HCT116 (cell line): ENCODE results near the gene THOC6.

Source experiments
- TCF7L2 ChIP-seq: IDR thresholded peaks from 2 replicates; pipeline ENCODE4 v1.7.0; 2011; ENCODE audit warnings: borderline replicate concordance, inconsistent platforms; ENCODE audit not compliant: insufficient read depth, insufficient read length; ENCODE audit errors: extremely low read depth
- YY1 ChIP-seq: IDR thresholded peaks from 2 replicates; pipeline ENCODE4 v1.6.1; 2011; ENCODE audit warnings: low read length, low read depth, moderate library complexity, mild to moderate bottlenecking; ENCODE audit not compliant: insufficient replicate concordance; ENCODE audit errors: extremely low read depth
- TF ChIP-seq, protein P1 (sequence below), 3 experiments: fragments of 200-600 bp in 1 of 3; sonication (generic) in 1 of 3; IDR thresholded peaks in 2 of 3; conservative IDR thresholded peaks in 1 of 3; 2 replicates each; pipeline ENCODE4 v1.5.1; 2012 to 2017; ENCODE audit warnings: low read depth in 2 of 3, low read length in 2 of 3, antibody characterized with exemption in 1 of 3, borderline replicate concordance in 1 of 3, control low read depth in 1 of 3, mild to moderate bottlenecking in 1 of 3, mixed read lengths in 1 of 3, mixed run types in 1 of 3, moderate library complexity in 1 of 3; ENCODE audit not compliant: insufficient read depth in 1 of 3

DNA sequence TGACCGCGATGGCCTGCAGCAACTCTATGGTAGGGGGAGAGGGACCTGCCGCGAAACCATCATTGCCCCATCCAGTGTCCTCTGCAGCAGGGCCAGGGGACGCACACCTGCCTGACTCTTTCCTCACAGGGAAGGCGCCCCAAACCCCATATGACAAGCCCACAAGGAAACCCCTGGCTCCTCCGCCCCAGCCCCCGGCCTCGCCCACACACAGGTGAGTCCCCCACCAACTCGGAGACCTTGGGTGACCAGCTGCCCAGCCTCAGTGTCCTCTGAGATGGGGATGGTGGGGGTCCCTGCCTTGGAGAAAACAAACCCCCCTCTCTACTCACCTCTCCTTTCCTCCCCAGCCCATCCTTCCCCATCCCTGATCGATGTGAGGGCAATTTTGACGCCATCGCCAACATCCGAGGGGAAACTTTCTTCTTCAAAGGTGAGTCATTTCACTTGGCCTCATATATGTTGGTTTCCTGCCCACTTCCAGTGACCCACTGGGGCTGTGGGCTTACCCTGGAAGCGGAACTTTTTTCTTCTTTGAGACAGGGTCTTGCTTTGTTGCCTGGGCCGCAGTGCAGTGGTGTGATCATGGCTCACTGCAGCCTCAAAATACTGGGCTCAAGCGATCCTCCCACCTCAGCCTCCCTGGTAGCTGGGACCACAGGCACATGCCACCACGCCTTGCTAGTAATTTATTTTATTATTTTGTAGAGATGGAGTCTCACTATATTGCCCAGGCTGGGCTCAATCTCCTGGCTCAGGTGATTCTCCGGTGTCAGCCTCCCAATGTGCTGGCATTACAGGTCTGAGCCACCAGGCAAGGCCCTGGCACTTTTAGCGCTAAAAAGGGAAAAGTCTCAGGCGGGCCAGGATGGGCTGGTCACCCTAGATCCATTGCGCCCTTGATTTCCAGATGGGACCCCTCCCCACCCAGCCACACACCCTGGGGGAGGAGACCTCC, 33.6 kb downstream of the THOC6 start:
- TF ChIP-seq, protein P1, sequence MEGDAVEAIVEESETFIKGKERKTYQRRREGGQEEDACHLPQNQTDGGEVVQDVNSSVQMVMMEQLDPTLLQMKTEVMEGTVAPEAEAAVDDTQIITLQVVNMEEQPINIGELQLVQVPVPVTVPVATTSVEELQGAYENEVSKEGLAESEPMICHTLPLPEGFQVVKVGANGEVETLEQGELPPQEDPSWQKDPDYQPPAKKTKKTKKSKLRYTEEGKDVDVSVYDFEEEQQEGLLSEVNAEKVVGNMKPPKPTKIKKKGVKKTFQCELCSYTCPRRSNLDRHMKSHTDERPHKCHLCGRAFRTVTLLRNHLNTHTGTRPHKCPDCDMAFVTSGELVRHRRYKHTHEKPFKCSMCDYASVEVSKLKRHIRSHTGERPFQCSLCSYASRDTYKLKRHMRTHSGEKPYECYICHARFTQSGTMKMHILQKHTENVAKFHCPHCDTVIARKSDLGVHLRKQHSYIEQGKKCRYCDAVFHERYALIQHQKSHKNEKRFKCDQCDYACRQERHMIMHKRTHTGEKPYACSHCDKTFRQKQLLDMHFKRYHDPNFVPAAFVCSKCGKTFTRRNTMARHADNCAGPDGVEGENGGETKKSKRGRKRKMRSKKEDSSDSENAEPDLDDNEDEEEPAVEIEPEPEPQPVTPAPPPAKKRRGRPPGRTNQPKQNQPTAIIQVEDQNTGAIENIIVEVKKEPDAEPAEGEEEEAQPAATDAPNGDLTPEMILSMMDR (IDR thresholded peaks at IDR 0.05 in 2 of 3, conservative IDR thresholded peaks at IDR 0.05 in 1 of 3; ENCODE audit: borderline replicate concordance in 1 of 3, insufficient read depth in 1 of 3, low read depth in 2 of 3, low read length in 2 of 3) = no peak
- TF ChIP-seq TCF7L2 = no peak
- no peak for TF ChIP-seq YY1
